HFFc6 (cell line): ENCODE data around the gene OTOS. TPM values are rescaled to one million over a fixed set of nuclear protein-coding genes. Genes with fewer than 3 reads are reported as not detected.

Source experiments
- DNase-seq: peaks from one replicate; pipeline ENCODE4 v3.0.0-alpha.2; 2018
- H3K27ac Mint-ChIP-seq: 2 replicates; pipeline ENCODE4 v1.8.0; 2020; ENCODE audit warnings: mild to moderate bottlenecking, mixed read lengths
- H3K27me3 Mint-ChIP-seq: 2 replicates; pipeline ENCODE4 v1.8.0; 2021; ENCODE audit warnings: mild to moderate bottlenecking, moderate library complexity, mixed read lengths; ENCODE audit not compliant: insufficient read depth
- H3K36me3 Mint-ChIP-seq: 2 replicates; pipeline ENCODE4 v1.8.0; 2021; ENCODE audit warnings: low read depth, mixed read lengths
- H3K4me1 Mint-ChIP-seq: 2 replicates; pipeline ENCODE4 v1.8.0; 2020; ENCODE audit warnings: low read depth, mixed read lengths
- H3K4me3 Mint-ChIP-seq: 2 replicates; pipeline ENCODE4 v1.8.0; 2020; ENCODE audit warnings: mild to moderate bottlenecking, moderate library complexity, mixed read lengths
- H3K9me3 Mint-ChIP-seq: 2 replicates; pipeline ENCODE4 v1.8.0; 2020; ENCODE audit warnings: mild to moderate bottlenecking, mixed read lengths
- total RNA-seq, 6 experiments: library from RNA; stranded (reverse); fragmentation: NEBNext Ultra II Directional; extraction: Animal tissue kit (Norgen Biotek cat#: 25700); gene quantifications; 2 replicates in 1 of 6; 3 replicates in 5 of 6; pipeline ENCODE4 v1.2.3, GENCODE V29; 2021
- TF ChIP-seq, protein P1 (sequence below): fragments of 200-600 bp; sonication (generic); IDR thresholded peaks from 2 replicates; pipeline ENCODE4 v1.5.0; 2021; ENCODE audit warnings: antibody characterized with exemption, mild to moderate bottlenecking

Gene OTOS
- total RNA-seq, 6 experiments from 2014 or later: 0.27 to 0.43 TPM; not detected in 4

DNA sequence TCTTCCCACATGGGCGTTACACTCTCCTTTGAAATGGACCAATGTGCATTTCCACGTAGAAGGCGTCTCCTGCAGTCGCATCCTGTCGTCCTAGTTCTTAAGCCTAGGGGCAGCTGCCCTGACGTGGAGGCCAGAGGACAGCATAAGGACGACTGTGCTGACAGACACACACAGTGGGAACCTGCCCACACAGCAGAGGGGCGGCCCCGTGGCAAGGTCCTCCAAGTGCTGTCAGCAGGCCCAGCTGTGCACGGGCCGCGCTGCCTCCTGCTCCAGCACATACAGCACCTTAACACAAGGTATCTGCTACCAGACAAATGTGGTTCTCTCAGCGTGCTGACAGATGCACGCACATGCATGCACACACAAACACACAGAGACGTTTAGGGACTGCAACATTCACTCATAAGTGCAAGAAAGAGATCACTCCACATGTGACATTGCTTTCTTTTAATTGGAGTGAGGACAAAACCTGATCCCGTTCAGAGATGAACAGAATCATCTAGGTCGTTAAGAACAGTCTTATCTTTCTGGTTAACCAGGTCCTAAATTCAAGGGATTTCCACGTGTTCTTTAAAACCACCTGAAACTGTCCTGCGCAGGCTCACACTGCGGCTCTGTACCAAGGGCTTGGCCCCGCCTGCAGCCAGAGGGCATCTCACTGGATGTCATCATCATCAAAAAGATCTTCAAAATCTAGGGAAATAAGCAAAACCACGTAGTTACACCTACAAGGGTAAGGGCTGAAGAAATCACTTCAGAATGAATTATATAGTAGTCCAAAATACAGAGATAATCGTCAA is 9.9 kb downstream of the OTOS start:
- Mint-ChIP-seq H3K4me3 (no peak overlapping the region), H3K36me3 (peaks cover 49% of the 10 kb centered on the region), H3K4me1 (peaks cover 18% of the 10 kb centered on the region), H3K9me3 (no peaks in the 10 kb centered on the region), H3K27ac (no peak overlapping the region), H3K27me3 (peaks cover 2% of the 10 kb centered on the region)
- TF ChIP-seq, protein P1, sequence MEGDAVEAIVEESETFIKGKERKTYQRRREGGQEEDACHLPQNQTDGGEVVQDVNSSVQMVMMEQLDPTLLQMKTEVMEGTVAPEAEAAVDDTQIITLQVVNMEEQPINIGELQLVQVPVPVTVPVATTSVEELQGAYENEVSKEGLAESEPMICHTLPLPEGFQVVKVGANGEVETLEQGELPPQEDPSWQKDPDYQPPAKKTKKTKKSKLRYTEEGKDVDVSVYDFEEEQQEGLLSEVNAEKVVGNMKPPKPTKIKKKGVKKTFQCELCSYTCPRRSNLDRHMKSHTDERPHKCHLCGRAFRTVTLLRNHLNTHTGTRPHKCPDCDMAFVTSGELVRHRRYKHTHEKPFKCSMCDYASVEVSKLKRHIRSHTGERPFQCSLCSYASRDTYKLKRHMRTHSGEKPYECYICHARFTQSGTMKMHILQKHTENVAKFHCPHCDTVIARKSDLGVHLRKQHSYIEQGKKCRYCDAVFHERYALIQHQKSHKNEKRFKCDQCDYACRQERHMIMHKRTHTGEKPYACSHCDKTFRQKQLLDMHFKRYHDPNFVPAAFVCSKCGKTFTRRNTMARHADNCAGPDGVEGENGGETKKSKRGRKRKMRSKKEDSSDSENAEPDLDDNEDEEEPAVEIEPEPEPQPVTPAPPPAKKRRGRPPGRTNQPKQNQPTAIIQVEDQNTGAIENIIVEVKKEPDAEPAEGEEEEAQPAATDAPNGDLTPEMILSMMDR: no peak
- no peak for DNase-seq

DNA sequence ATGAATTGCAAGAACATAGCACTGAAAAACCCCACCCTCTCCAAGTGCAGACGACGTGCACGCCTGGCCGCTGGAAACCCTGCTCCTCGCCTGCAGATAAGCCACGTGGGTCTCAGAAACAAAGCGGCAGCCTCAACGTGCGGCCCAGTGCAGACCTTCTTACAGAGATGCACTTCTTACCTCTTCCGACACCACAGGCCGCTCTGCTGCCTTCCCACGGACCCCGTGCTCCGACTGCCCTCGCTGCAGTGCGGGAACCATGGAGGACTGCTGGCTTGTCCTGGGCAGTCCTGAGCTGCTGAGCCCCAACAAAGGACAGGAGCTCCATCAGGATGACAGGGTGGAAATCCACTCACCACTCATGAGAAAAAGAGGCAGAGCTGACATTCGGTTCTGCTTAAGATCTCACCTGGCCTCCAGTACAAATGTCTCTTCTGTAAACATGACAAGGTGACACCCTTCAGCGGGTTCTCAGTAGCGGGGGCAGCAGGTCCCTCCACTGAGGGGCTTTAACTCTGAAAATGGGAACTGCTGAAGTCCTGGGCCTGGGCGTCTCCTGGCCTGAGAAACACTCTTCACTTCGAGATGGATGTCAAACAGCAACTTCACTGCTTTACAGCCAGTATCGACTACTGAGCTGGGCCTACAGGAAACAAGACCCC is 10.6 kb downstream of the OTOS start:
- H3K4me1 Mint-ChIP-seq: peaks cover 11% of the 10 kb centered on the region
- peaks cover 2% of the 10 kb centered on the region for H3K27me3 Mint-ChIP-seq
- no peaks in the 10 kb centered on the region for H3K9me3 Mint-ChIP-seq
- no peak overlapping the region for H3K4me3 Mint-ChIP-seq
- DNase-seq: no peak
- TF ChIP-seq, protein P1: no peak
- no peak overlapping the region for H3K27ac Mint-ChIP-seq
- H3K36me3 Mint-ChIP-seq: peaks cover 56% of the 10 kb centered on the region

DNA sequence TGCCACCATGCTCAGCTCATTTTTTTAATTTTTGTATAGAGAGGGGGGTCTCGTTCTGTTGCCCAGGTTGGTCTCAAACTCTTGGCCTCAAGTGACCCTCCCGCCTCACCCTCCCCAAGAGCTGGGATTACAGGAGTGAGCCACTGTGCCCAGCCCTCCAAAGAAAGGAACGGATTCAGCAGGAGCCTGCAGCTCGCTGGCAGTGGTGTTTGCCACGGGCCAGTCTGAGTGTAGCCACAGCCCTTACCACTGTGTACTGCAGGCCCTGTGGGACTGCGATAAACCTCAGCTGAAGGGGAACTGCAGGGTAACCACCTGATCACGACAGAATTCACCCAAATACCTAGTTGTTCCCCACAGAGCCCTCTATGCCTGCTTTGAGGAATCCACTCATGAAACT is 11.1 kb downstream of the OTOS start:
- TF ChIP-seq, protein P1: no peak
- no peaks in the 10 kb centered on the region for H3K9me3 Mint-ChIP-seq
- H3K4me3 Mint-ChIP-seq: no peak overlapping the region
- H3K36me3 Mint-ChIP-seq: peaks cover 57% of the 10 kb centered on the region
- peaks cover 2% of the 10 kb centered on the region for H3K27me3 Mint-ChIP-seq
- no peak overlapping the region for H3K27ac Mint-ChIP-seq
- no peak for DNase-seq
- peaks cover 5% of the 10 kb centered on the region for H3K4me1 Mint-ChIP-seq

DNA sequence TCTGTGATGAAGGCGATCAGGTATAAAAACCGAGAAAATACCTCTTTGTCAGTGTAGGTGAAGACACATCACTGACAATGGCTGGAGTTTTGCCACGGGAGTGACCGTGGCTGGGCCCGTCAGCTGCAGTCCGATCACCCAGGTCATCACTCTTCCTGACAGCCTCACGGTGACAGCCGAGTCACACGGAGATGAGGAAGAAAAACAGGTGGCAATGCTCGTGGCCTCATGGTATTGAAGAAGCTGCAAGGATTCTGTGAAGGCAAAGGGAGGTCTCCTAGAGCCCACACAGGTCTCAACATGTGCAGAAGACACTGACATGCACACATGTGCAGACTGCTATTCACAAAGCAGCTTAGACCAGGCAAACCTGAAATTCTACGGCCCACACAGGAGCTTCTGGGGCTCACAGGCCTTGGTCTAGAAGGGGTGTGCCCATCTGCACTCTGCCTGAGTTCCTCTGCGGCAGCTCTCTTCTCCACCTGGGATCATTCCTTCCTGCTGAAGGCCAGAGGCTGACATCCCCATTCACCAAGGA is 11.8 kb downstream of the OTOS start:
- H3K4me1 Mint-ChIP-seq: no peaks in the 10 kb centered on the region
- no peak for DNase-seq

DNA sequence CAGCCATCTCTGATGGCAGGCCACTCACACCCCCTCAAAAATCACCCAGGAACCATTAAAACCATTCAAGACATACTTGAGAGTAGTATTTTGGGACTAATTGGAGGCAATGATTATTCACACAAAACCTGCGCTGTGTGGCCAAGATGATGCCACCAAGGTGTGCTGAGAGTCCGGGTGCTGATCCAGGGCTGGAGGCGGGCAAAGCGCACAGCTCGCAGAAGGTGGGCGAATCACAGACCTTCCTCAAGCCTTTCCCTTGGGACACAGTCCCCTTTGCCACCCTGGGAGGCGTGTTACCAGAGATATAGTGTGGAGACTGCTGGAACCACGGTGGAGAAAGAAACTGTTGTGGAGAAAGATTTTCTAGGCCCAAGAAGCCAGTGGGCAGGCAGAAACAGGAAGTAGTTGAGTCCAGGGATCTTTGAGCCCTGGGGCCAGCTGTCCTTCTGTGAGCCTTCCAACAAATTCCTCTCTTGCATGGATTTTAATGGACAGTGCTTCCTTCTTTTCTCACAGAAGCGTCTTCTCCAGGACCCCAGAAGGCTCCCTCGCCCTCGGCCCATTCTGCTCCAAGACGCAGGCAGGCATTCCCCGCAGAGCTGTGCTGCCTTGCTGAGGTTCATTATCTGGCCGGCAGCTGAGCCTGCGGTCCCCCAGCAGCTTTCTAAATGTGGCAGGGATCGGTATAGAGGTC is 12.4 kb downstream of the OTOS start:
- H3K4me1 Mint-ChIP-seq: no peaks in the 10 kb centered on the region
- H3K36me3 Mint-ChIP-seq: peaks cover 57% of the 10 kb centered on the region
- H3K4me3 Mint-ChIP-seq: no peak overlapping the region
- no peaks in the 10 kb centered on the region for H3K9me3 Mint-ChIP-seq
- no peak overlapping the region for H3K27ac Mint-ChIP-seq
- TF ChIP-seq, protein P1: no peak
- peaks cover 2% of the 10 kb centered on the region for H3K27me3 Mint-ChIP-seq
- no peak for DNase-seq

More for the DNA sequence above, 11.8 kb downstream of the OTOS start:
- H3K9me3 Mint-ChIP-seq: no peaks in the 10 kb centered on the region
- TF ChIP-seq, protein P1: no peak
- H3K27me3 Mint-ChIP-seq: peaks cover 2% of the 10 kb centered on the region
- H3K4me3 Mint-ChIP-seq: no peak overlapping the region
- peaks cover 57% of the 10 kb centered on the region for H3K36me3 Mint-ChIP-seq
- no peak overlapping the region for H3K27ac Mint-ChIP-seq
